Fibroblast of lung (primary cell): ENCODE measurements around the gene SIM1.

Experiments
- EZH2 ChIP-seq: IDR thresholded peaks from 2 replicates; pipeline ENCODE4 v1.5.1; 2012; ENCODE audit warnings: low read length, control low read depth, mild to moderate bottlenecking; ENCODE audit errors: missing control alignments
- TF ChIP-seq, protein P1 (sequence below), 2 donors: IDR thresholded peaks in 1 of 2; conservative IDR thresholded peaks in 1 of 2; 1 replicate in 1 of 2; 2 replicates in 1 of 2; pipeline ENCODE4 v1.5.1; 2011 to 2012; ENCODE audit warnings: low read length in 2 of 2, control low read depth in 1 of 2, inconsistent platforms in 1 of 2, low read depth in 1 of 2, mild to moderate bottlenecking in 1 of 2

DNA sequence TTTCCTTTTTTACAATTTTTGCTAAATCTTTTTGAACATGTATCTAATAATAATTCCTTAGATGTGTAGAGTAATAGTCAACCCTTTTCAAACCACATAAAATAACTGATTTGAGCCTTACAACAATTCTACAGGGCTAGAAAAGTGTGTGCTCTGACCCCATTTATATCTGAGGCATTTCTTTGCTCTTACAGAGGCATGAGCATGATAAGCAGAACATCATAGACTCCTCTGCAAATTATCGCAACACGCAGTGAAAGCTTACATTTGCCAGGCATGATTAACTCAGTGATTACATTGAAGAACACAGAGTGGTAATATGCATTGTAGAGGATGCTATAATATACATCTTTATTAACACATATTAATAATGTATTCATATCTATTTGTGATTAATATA is 120.4 kb downstream of the SIM1 start:
- TF ChIP-seq, protein P1, sequence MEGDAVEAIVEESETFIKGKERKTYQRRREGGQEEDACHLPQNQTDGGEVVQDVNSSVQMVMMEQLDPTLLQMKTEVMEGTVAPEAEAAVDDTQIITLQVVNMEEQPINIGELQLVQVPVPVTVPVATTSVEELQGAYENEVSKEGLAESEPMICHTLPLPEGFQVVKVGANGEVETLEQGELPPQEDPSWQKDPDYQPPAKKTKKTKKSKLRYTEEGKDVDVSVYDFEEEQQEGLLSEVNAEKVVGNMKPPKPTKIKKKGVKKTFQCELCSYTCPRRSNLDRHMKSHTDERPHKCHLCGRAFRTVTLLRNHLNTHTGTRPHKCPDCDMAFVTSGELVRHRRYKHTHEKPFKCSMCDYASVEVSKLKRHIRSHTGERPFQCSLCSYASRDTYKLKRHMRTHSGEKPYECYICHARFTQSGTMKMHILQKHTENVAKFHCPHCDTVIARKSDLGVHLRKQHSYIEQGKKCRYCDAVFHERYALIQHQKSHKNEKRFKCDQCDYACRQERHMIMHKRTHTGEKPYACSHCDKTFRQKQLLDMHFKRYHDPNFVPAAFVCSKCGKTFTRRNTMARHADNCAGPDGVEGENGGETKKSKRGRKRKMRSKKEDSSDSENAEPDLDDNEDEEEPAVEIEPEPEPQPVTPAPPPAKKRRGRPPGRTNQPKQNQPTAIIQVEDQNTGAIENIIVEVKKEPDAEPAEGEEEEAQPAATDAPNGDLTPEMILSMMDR (conservative IDR thresholded peaks at IDR 0.05 in 1 of 2, IDR thresholded peaks at IDR 0.05 in 1 of 2; ENCODE audit: low read depth in 1 of 2, low read length in 2 of 2) = no peak
- no peak for TF ChIP-seq EZH2
